Thymus (tissue), 11 donors: ENCODE measurements around the gene CDKL1. TPM values are rescaled to one million over a fixed set of nuclear protein-coding genes. Genes with fewer than 3 reads are reported as not detected.

Experiments
- DNase-seq, 9 donors: peaks; one replicate each; pipeline ENCODE4 v3.0.0-alpha.2; 2013; ENCODE audit warnings: low spot score in 9 of 9, low read depth in 6 of 9, missing footprints in 1 of 9
- H3K27ac ChIP-seq, 2 donors: one replicate each; pipeline ENCODE4 v1.5.1; 2013; ENCODE audit warnings: control low read depth in 1 of 2, low read depth in 1 of 2, low read length in 1 of 2, mild to moderate bottlenecking in 1 of 2, moderate library complexity in 1 of 2
- H3K27me3 ChIP-seq, 2 donors: one replicate each; pipeline ENCODE4 v1.5.1; 2013; ENCODE audit warnings: low read length in 1 of 2; ENCODE audit not compliant: control insufficient read depth in 2 of 2, insufficient read depth in 1 of 2
- H3K36me3 ChIP-seq, 2 donors: one replicate each; pipeline ENCODE4 v1.5.1; 2013; ENCODE audit warnings: low read length in 1 of 2, mild to moderate bottlenecking in 1 of 2, moderate library complexity in 1 of 2; ENCODE audit not compliant: control insufficient read depth in 2 of 2, insufficient read depth in 2 of 2
- H3K4me1 ChIP-seq, 2 donors: one replicate each; pipeline ENCODE4 v1.5.1; 2013; ENCODE audit warnings: low read length in 2 of 2; ENCODE audit not compliant: control insufficient read depth in 2 of 2, insufficient read depth in 2 of 2
- H3K4me3 ChIP-seq, 2 donors: one replicate each; pipeline ENCODE4 v1.5.1; 2013; ENCODE audit warnings: low read length in 2 of 2, control low read depth in 1 of 2, mild to moderate bottlenecking in 1 of 2
- H3K9me3 ChIP-seq, 2 donors: one replicate each; pipeline ENCODE4 v1.5.1; 2013; ENCODE audit warnings: low read length in 1 of 2, mild to moderate bottlenecking in 1 of 2; ENCODE audit not compliant: control insufficient read depth in 2 of 2, insufficient read depth in 1 of 2
- WGBS: extraction: QIAGEN DNeasy Blood & Tissue Kit; methylation state at CpG from one replicate; pipeline ENCODE4 v1.1.7; 2013; 5-methylcytosine and 5-hydroxymethylcytosine counted together
- polyA plus RNA-seq: library from polyadenylated mRNA; stranded (reverse); fragments of 200-250 nt; gene quantifications from one replicate; pipeline ENCODE4 v1.2.3, GENCODE V29; 2013
- total RNA-seq: library from RNA; stranded (reverse); fragments of 120-200 nt; gene quantifications from one replicate; pipeline ENCODE4 v1.2.4, GENCODE V29; 2013
- donor health status: healthy.

Gene CDKL1
- total and polyA plus RNA-seq, 2 donors: 2.4 to 3.3 TPM

DNA sequence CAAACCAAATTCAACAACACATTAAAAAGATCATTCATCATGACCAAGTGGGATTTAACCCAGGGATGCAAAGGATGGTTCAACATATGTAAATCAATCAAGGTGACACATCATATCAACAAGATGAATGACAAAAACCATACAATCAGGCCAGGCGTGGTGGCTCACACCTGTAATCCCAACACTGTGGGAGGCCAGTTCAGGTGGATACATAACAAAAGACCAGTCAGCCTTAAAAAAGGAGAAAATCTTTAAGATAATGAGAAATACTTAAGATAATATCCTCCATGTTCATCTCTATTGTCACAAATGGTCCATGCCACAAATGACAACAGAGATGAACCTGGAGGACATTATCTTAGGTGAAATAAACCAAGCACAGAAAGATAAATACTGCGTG lies 97.1 kb downstream of the CDKL1 start:
- Histone ChIP-seq H3K4me3 (no peak overlapping the region), H3K9me3 (no peaks in the 10 kb centered on the region), H3K27me3 (no peaks in the 10 kb centered on the region), H3K4me1 (no peaks in the 10 kb centered on the region), H3K36me3 (peaks cover 0 to 14% of the 10 kb centered on the region in 2 donors), H3K27ac (no peak overlapping the region)
- 100% methylated on average over 2 of the region's 2 CpGs for WGBS
- no peak for DNase-seq

DNA sequence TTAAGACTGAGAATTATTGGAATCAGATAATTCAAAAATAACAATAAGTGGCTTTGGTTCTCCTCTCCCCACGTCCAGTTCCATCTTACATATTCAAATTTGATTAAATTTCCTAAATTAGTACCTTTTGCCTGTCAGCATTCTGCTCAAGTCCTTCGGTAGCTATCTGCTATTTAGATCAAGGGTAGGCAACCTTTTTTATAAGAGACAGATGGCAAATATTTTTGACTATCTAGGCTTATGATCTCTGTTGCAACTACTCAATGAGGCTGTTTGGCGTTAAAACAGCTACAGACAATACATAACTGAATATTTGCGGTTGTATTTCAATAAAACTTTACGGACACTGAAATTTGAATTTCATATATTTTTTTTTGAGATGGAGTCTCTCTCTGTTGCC lies 106.4 kb downstream of the CDKL1 start:
- DNase-seq: no peak
- Histone ChIP-seq H3K36me3 (peaks cover 0 to 3% of the 10 kb centered on the region in 2 donors), H3K9me3 (no peaks in the 10 kb centered on the region), H3K4me1 (no peaks in the 10 kb centered on the region), H3K27me3 (no peaks in the 10 kb centered on the region), H3K27ac (no peak overlapping the region), H3K4me3 (no peak overlapping the region)
- over 99% methylated on average over 5 of the region's 5 CpGs for WGBS

DNA sequence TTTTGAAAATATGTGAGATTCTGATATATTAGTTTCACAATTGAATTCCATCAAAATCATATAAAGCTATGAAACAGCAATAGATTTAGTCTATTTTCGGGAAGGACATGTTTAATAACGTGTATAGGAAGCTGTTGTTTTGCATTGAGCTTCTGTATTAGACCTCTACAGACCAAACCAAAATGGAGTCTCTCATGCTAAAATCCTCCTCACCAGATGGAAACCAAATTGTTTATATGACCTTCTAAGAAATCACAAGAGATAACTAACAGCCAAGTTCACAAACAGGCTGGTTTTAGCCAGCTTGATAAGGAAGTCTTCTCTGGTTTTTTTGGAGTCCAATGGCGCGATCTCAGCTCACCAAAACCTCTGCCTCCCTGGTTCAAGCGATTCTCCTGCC lies 108.5 kb downstream of the CDKL1 start:
- DNase-seq: no peak
- Histone ChIP-seq H3K27me3 (no peaks in the 10 kb centered on the region), H3K9me3 (no peaks in the 10 kb centered on the region), H3K4me3 (no peak overlapping the region), H3K36me3 (no peaks in the 10 kb centered on the region), H3K27ac (no peak overlapping the region), H3K4me1 (no peaks in the 10 kb centered on the region)
- WGBS: 99% methylated on average over 5 of the region's 5 CpGs

DNA sequence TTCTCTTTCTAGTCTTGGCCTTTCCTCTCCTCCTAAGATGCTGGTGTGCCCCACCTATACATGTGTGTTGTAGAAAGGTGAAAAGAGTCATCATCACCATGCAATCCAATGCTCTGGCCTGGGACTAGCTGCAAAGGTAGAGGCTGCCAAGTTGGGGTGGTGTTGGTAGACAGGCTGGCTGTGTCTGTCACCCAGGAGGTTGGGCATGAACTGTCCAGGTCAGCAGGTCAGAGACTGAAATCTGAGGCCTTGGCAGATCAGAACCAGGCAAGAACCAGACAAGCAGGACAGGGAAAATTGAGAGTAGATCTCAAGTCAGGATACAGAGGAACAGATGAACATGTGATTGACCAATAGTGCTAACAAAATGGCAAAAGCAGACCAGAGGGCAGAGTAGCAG lies 110.8 kb downstream of the CDKL1 start:
- no peaks in the 10 kb centered on the region for H3K4me1 ChIP-seq
- H3K9me3 ChIP-seq: no peaks in the 10 kb centered on the region
- no peak overlapping the region for H3K4me3 ChIP-seq
- peaks cover 0 to 2% of the 10 kb centered on the region in 2 donors for H3K36me3 ChIP-seq
- no peaks in the 10 kb centered on the region for H3K27me3 ChIP-seq
- no peak overlapping the region for H3K27ac ChIP-seq
- no peak for DNase-seq

Other genes with a start within 250 kb of the CDKL1 start
- 11.5 TPM for gene SOS2, start 165.3 kb downstream of the CDKL1 start, total RNA-seq
- 15.4 TPM for gene SOS2, start 165.3 kb downstream of the CDKL1 start, polyA plus RNA-seq
- 5.1 TPM for gene L2HGDH, start 84.7 kb downstream of the CDKL1 start, total RNA-seq
- gene L2HGDH, start 84.7 kb downstream of the CDKL1 start, polyA plus RNA-seq: 1.7 TPM
- 5.2 TPM for gene DMAC2L, start 84.6 kb downstream of the CDKL1 start, total RNA-seq
- 22.2 TPM for gene DMAC2L, start 84.6 kb downstream of the CDKL1 start, polyA plus RNA-seq
- gene MAP4K5, start 135.7 kb upstream of the CDKL1 start, total RNA-seq: 20.8 TPM
- gene MAP4K5, start 135.7 kb upstream of the CDKL1 start, polyA plus RNA-seq: 22.9 TPM
- 1.5 TPM for gene ATL1, start 163.3 kb upstream of the CDKL1 start, total RNA-seq
- gene ATL1, start 163.3 kb upstream of the CDKL1 start, polyA plus RNA-seq: 2.6 TPM